ENCODE results near the gene CAMK1D. TPM values are rescaled to one million over a fixed set of nuclear protein-coding genes. Genes with fewer than 3 reads are reported as not detected.
"Not testable (repeated sequence)": the region's sequence is repeated elsewhere in the genome, so short reads cannot be mapped to it uniquely, and the experiment has no call there.

The CAMK1D gene
- total and polyA plus RNA-seq, 8 donors: 1.4 to 26.9 (median 3.9) TPM

DNA sequence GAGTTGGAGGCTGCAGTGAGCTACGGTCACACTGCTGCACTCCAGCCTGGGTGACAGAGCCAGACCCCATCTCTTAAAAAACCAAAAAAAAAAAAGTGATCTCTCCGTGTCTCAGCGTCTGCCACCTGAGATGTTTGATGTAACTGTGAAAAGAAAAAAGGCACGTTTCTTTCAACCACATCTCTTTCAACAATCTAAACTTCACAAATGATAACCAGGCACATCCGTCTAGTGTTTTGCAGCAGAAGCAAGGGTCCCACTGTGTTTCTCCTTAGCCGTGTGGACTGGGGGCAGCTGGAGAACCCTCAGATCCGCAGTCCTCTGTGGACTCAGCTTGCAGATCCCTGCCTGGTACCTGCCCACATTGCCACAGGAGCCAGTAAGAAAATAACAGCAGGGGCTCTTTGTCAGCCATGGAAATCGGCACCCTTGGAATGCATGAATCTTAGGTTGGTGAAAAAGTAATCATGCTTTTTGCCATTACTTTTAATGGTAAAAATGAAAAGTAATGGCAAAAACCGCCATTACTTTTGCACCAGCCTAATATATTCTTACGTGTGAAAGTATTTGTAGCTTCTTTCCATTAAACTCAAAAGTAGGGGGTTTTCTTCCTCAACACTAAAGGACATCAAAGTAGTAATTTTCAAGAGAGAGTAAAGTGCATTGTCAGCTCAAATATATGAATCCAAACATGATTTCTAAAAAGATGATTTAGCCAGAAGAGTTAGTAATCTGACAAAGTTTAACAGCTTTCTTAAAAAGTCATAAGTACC, 375.6 kb downstream of the CAMK1D start:
- no peak for DNase-seq
- no peak overlapping the region for H3K27ac ChIP-seq
- no peaks in the 10 kb centered on the region for H3K27me3 ChIP-seq
- peaks cover 11 to 28% (median 21%) of the 10 kb centered on the region in 4 donors for H3K4me1 ChIP-seq
- no peaks in the 10 kb centered on the region for H3K9me3 ChIP-seq
- TF ChIP-seq POLR2A (IDR thresholded peaks at IDR 0.05) (no peak), EP300 (IDR thresholded peaks at IDR 0.05) (no peak), POLR2AphosphoS5 (IDR thresholded peaks at IDR 0.05) (no peak), CTCF (IDR thresholded peaks at IDR 0.05) (no peak)
- no peak overlapping the region for H3K4me3 ChIP-seq
- intact Hi-C loops (cut with DNase I; ENCODE audit: low total_unique reads): no loop called here
- WGBS, 5 donors: 80 to 85% (median 83%) methylated on average over 10 of the region's 10 CpGs
- H3K36me3 ChIP-seq: no peaks in the 10 kb centered on the region

DNA sequence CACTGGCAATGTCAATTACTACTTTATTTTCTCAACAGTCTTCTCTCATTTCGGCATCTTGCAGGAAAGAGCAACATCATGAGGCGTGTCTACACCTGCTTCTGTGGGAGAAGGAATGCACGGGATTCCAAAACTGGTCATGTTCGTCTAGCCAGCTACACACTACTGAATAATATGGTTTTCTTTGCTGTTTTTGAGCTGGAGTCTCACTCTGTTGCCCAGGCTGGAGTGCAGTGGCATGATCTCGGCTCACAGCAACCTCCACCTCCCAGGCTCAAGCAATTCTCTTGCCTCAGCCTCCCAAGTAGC, 376.2 kb downstream of the CAMK1D start:
- H3K36me3 ChIP-seq; H3K9me3 ChIP-seq; H3K27me3 ChIP-seq; H3K27ac ChIP-seq; intact Hi-C loops (cut with DNase I; ENCODE audit: low total_unique reads); H3K4me3 ChIP-seq; DNase-seq: not testable (repeated sequence)
- H3K4me1 ChIP-seq: peaks cover 9 to 23% (median 16%) of the 10 kb centered on the region in 4 donors
- WGBS, 5 donors: 86 to 98% (median 96%) methylated on average over 5 of the region's 5 CpGs

- no peak for DNase-seq
- Histone ChIP-seq H3K36me3 (no peaks in the 10 kb centered on the region), H3K9me3 (no peaks in the 10 kb centered on the region), H3K4me1 (peaks cover 0 to 15% (median 7%) of the 10 kb centered on the region in 4 donors), H3K4me3 (no peak overlapping the region), H3K27me3 (no peaks in the 10 kb centered on the region), H3K27ac (peak overlapping the region in 2 of 5 donors; percentile 46 to 54)
- TF ChIP-seq POLR2A (IDR thresholded peaks at IDR 0.05) (no peak), CTCF (IDR thresholded peaks at IDR 0.05) (no peak), EP300 (IDR thresholded peaks at IDR 0.05) (no peak), POLR2AphosphoS5 (IDR thresholded peaks at IDR 0.05) (no peak)
- intact Hi-C loops (cut with DNase I; ENCODE audit: low total_unique reads): no loop called here
- WGBS, 5 donors: 74 to 85% (median 83%) methylated on average over 19 of the region's 19 CpGs
Measured at GRCh38 chr10:12726971-12727831, 377.9 kb downstream of the CAMK1D start.

DNA sequence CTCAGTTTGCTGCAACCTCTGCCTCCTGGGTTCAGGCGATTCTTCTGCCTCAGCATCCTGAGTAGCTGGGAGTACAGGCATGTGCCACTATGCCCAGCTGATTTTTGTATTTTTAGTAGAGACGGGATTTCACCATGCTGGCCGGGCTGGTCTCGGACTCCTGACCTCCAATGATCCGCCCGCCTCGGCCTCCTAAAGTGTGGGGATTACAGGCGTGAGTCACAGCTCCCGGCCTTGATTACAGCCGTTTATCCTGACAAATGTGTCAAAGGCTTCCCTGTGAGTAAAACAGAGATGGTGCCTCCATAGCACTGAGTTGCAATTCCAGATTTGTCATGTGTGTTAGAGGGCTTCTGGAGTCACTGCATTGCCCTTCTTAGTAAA, 378.5 kb downstream of the CAMK1D start:
- intact Hi-C loops (cut with DNase I; ENCODE audit: low total_unique reads): no loop called here

GRCh38 chr10:12728494-12728893, 379.1 kb downstream of the CAMK1D start:
- intact Hi-C loops (cut with DNase I; ENCODE audit: low total_unique reads): no loop called here
- H3K4me3 ChIP-seq: peak overlapping the region in 1 of 4 donors; percentile 2
- H3K4me1 ChIP-seq: peaks cover 0 to 15% (median 7%) of the 10 kb centered on the region in 4 donors
- WGBS, 5 donors: 72 to 81% (median 76%) methylated on average over 12 of the region's 12 CpGs
- no peaks in the 10 kb centered on the region for H3K9me3 ChIP-seq
- H3K27ac ChIP-seq: peak overlapping the region in 2 of 5 donors; percentile 46 to 54
- TF ChIP-seq POLR2A (IDR thresholded peaks at IDR 0.05) (no peak), CTCF (IDR thresholded peaks at IDR 0.05) (no peak), POLR2AphosphoS5 (IDR thresholded peaks at IDR 0.05) (no peak), EP300 (IDR thresholded peaks at IDR 0.05) (no peak)
- H3K27me3 ChIP-seq: no peaks in the 10 kb centered on the region
- DNase-seq: peak in 1 of 2 donors; percentile 67
- H3K36me3 ChIP-seq: no peaks in the 10 kb centered on the region

More for the DNA sequence above, 378.5 kb downstream of the CAMK1D start:
- H3K27ac ChIP-seq: peak overlapping the region in 2 of 5 donors; percentile 46 to 54
- TF ChIP-seq POLR2AphosphoS5 (IDR thresholded peaks at IDR 0.05): peak in 1 of 3 donors; percentile 13
- TF ChIP-seq POLR2A (IDR thresholded peaks at IDR 0.05): no peak
- no peak overlapping the region for H3K4me3 ChIP-seq
- H3K27me3 ChIP-seq: no peaks in the 10 kb centered on the region
- DNase-seq: no peak
- H3K36me3 ChIP-seq: no peaks in the 10 kb centered on the region
- H3K9me3 ChIP-seq: no peaks in the 10 kb centered on the region
- H3K4me1 ChIP-seq: peaks cover 0 to 15% (median 7%) of the 10 kb centered on the region in 4 donors
- WGBS, 5 donors: 38 to 64% (median 57%) methylated on average over 10 of the region's 10 CpGs

All from stomach (tissue), 9 donors.